ENCODE measurements around the gene CRB1.

DNA sequence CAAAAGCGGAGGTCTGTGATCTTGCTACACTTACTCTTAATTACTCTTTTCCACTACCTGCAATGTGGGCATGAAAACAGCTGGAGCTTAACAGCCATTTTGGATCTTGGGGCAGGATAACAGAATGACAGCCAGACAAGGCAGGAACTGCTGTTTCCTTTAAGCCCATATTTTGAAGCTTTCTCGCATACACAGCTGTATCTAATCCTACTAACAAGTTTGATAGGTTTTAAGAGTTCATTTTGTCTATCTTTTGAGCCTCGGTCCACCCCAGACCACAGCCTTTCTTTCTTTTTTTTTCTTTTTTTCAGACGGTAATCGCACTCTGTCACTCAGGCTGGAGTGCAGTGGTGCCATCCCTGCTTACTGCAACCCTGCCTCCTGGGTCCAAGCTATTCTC lies 42.4 kb upstream of the CRB1 start:
- TF ChIP-seq BACH2 (CRISPR knock-in tag; IDR thresholded peaks at IDR 0.05; ENCODE audit: borderline replicate concordance) (no peak), ZNF565 (CRISPR knock-in tag; conservative IDR thresholded peaks at IDR 0.05; ENCODE audit: low read depth) (no peak), RARB (CRISPR knock-in tag; IDR thresholded peaks at IDR 0.05) (no peak), ARNTL (CRISPR knock-in tag; IDR thresholded peaks at IDR 0.05; ENCODE audit: borderline replicate concordance, low read depth) (no peak), TCF4 (CRISPR knock-in tag; IDR thresholded peaks at IDR 0.05; ENCODE audit: borderline replicate concordance) (no peak), ZNF70 (CRISPR knock-in tag; IDR thresholded peaks at IDR 0.05) (no peak), ZNF8 (CRISPR knock-in tag; IDR thresholded peaks at IDR 0.05) (no peak), PPARA (CRISPR knock-in tag; IDR thresholded peaks at IDR 0.05; ENCODE audit: borderline replicate concordance) (no peak), CREB5 (CRISPR knock-in tag; IDR thresholded peaks at IDR 0.05; ENCODE audit: low read depth) (no peak), ZC3H10 (CRISPR knock-in tag; IDR thresholded peaks at IDR 0.05) (no peak), CSDC2 (CRISPR knock-in tag; IDR thresholded peaks at IDR 0.05) (no peak), ISL1 (CRISPR knock-in tag; IDR thresholded peaks at IDR 0.05) (no peak)
- TF ChIP-seq, protein P1, sequence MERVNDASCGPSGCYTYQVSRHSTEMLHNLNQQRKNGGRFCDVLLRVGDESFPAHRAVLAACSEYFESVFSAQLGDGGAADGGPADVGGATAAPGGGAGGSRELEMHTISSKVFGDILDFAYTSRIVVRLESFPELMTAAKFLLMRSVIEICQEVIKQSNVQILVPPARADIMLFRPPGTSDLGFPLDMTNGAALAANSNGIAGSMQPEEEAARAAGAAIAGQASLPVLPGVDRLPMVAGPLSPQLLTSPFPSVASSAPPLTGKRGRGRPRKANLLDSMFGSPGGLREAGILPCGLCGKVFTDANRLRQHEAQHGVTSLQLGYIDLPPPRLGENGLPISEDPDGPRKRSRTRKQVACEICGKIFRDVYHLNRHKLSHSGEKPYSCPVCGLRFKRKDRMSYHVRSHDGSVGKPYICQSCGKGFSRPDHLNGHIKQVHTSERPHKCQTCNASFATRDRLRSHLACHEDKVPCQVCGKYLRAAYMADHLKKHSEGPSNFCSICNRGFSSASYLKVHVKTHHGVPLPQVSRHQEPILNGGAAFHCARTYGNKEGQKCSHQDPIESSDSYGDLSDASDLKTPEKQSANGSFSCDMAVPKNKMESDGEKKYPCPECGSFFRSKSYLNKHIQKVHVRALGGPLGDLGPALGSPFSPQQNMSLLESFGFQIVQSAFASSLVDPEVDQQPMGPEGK (CRISPR knock-in tag; IDR thresholded peaks at IDR 0.05; ENCODE audit: borderline replicate concordance) = no peak

Data from SK-N-SH treated with all-trans-retinoic acid at 6 μM for 48 hours (cell line).